NOMO-1 treated with DMSO at 0.1 percent for 48 hours (cell line): ENCODE results near the gene DDX20.

Experiments used
- DNase-seq: peaks from one replicate; lab custom pipeline; 2025; ENCODE audit not compliant: unreplicated experiment; lab: John Stamatoyannopoulos, UW

DDX20 gene

GRCh38 chr1:111746614-111746999 lies 9.1 kb upstream of the DDX20 start:
- DNase-seq = no peak

GRCh38 chr1:111747282-111747734 lies 8.4 kb upstream of the DDX20 start:
- peak; percentile 75 for DNase-seq

DNA sequence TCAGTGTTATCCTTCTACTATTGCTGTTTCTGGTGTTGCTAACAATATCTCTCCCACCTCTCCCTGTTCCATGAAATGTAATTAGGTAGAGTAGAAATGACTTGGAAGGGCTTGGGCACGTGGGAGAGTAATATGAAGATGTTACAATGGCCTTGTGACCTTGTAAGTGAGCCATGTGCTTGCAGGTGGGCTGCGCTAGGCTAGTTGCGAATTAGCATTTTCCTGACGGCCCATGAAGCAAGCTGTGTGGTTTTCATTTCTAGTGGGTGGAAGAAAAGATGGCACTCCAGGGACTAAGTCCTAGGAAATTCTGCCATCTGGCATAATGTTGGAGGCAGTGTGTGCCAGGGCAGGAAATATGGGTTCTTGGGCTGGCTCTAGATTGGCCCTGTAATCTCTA lies 7.8 kb upstream of the DDX20 start:
- DNase-seq = no peak

GRCh38 chr1:111749628-111750027 lies 6.1 kb upstream of the DDX20 start:
- no peak for DNase-seq

GRCh38 chr1:111750856-111751255 lies 4.8 kb upstream of the DDX20 start:
- DNase-seq = no peak

GRCh38 chr1:111751906-111752575 lies 3.7 kb upstream of the DDX20 start:
- no peak for DNase-seq

DNA sequence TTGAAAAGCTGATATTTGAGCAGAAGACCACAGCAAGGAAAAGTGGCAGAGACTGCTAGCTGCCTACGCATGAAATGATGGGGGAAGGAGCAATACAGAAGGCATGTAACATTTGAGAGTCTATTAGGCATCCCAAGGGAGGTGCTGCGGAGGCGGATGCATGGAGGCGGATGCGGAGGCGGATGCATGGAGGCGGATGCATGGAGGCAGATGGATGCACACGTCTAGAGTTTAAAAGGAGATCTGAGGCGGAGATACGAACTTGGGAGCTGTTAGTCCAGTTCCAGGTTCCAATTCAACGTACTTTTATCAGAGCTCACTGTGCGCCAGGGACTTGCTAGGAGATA lies 744 bp upstream of the DDX20 start:
- DNase-seq = peak; percentile 23

- no peak for DNase-seq
Measured at GRCh38 chr1:111756124-111756513, 418 bp downstream of the DDX20 start.

GRCh38 chr1:111758373-111758772 lies 2.7 kb downstream of the DDX20 start:
- DNase-seq = peak; percentile 4

GRCh38 chr1:111761717-111762116 lies 6.0 kb downstream of the DDX20 start:
- no peak for DNase-seq

DNA sequence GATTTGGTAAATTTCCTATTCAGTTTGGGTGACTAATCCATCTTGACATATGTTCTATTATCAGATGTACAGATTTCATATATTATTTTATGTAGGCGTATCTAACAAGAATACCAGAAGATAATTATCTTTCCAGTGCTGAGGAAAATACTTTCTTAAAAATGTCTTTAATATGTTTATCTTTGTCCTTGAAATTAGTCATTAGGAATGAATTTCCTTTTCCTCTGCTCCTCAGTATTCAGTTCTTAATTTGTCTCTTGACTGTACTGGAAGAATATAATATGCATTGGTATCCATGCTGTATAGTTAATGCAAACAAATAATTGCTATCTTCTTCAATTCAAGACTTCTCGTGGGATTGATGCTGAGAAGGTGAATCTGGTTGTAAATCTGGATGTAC lies 6.6 kb downstream of the DDX20 start:
- no peak for DNase-seq

GRCh38 chr1:111768023-111768422 lies 12.3 kb downstream of the DDX20 start:
- no peak for DNase-seq

DNA sequence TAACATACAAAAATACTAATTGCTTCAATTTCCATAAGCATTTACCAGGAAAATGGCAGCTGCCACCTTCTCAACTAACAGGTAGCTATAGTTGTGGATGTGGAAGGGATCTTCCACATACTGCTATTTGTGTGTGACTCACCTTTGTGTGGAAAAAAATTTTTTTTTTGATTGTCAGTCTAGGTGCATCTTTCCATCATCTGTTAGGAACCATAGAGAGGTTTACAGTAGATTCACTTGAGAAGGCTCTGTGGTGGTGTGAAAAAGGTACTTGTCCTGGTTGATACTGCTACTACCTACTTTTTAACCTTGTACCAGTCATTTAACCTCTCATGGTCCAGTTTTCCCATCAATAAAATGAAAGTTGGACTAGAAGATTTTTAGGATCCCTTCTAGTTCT lies 12.9 kb downstream of the DDX20 start:
- DNase-seq = no peak

- DNase-seq = peak; percentile 67
Measured at GRCh38 chr1:111769517-111770146, 13.9 kb downstream of the DDX20 start.

DNA sequence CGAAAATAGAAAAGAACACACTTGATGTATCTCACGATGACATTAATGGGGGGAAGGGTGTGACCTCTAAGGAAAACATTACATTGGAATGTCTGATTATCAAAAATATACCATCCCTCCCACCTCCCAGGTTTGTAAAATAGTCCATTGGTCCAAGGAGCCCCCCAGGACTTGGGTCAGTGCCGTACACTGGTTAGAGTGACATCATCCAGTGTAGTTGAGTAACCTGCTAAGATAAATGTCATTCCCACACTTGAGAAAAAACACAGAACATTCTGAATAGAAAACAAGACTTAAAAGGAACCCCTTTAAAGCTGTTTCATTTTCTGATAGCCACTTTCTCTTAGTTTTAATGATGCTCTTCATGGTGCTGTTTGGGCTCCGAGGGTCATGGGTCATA lies 15.2 kb downstream of the DDX20 start:
- no peak for DNase-seq

DNA sequence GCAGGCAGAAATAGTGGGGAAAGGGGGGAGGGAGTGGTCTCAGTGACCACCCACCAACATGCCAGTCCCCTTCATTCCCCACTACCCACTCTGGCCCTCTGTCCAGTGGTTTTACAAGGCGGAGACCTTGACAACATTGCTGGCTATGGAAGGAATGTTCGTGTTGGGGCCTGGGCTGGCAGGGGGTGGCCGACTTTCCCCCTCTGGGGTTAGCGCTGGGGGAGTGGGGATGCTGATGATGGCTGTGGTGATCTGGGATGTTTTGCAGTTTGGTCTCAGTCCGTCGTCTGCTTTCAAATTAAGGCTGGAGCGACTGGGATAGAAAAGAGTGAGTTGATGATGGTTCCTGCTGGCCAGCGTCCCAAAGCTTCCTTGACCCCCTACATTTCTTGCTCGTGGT lies 20.3 kb downstream of the DDX20 start:
- DNase-seq = no peak

GRCh38 chr1:111776391-111776790 lies 20.7 kb downstream of the DDX20 start:
- no peak for DNase-seq

DNA sequence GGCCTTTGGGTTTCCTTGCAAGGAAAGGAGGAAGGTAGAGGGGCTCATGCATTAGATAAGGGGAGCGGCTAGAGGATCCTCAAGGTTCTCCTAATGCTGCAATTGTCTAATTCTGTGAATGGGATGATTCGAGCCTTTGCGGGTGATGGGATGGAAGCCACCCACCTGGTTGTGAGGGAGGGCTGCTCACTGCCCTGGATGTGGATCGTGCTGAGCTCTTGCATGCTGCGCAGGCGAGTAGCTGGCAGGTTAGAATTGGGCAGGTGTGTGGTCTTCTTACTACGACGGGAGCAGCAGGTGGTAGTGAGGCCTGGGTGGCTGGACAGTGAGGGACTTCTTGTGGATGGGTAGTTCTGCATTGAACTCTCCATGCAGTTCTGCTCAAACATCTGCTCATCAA lies 21.2 kb downstream of the DDX20 start:
- DNase-seq = no peak

DNA sequence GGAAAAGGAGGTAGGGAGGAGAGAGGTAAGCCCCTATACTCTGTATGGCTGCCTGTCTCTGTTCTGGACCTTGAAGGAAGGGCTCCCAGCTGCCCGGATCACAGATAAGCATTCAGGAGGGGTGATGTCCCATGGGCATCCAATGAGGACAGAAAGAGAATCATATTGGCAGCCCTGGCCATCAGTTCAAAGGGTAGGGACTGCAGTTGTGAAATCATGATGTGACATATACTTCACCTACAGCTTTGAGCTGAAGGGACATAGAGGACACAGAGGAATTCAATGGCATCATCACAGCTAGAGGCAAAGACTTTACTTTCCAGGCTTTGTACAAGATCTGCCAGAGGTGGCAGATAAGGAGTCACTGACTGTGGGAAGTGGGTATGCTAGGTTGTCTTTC lies 21.6 kb downstream of the DDX20 start:
- no peak for DNase-seq

DNA sequence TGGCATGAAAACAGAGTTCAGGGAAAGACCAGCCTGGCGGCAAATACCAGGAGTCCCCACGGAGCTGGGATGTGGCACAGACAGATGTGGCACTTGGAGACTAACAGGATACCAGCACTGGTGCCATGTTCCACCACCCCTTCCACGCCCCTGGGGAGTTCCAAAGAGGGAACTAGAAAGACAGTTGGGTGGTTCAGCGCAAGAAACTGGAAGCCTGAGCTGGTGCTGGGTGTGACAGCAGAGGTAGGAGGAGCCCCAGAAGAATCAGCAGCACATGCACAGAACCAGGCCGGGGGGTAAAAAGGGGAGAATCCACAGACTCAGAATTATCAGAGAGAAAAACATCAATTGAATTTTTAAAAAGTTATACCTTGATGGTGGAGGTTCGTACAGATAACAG lies 22.4 kb downstream of the DDX20 start:
- DNase-seq = no peak

GRCh38 chr1:111778541-111779051 lies 22.9 kb downstream of the DDX20 start:
- DNase-seq = no peak

DNA sequence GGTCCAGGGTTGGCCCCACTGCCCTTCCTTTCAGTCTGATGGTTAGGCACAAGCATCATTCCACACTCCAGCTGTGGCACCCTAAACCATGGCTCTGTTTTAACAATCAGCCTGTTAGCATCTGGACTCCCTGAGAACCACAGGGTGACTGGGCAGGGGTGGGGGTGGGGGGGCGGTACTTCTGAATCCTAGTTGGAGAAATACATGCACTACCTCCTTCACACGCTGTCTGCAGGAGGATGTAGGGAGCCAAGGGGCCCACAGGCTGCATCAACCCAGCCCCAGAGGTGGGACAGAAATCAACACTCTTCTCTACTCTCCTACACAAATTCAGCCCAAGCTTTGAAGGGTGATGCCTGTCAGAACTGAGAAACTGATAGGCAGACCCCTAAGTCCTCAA lies 23.8 kb downstream of the DDX20 start:
- no peak for DNase-seq
